Heart left ventricle (tissue), 16 donors: ENCODE results near the gene SLC14A1. TPM values are rescaled to one million over a fixed set of nuclear protein-coding genes. Genes with fewer than 3 reads are reported as not detected.
A peak's percentile ranks its signal among the peaks of the same experiment; 100 is the strongest.

ENCODE experiments used
- ATAC-seq, 4 donors: fragments of 200-7000 bp; cut with Tn5 transposase; one replicate each; pipeline ENCODE4 v1.9.1; 2020 to 2022; ENCODE audit warnings: moderate library complexity in 4 of 4, mild to moderate bottlenecking in 3 of 4, moderate number of reproducible peaks in 1 of 4
- DNase-seq, 5 donors: peaks; one replicate each; pipeline ENCODE4 v3.0.0-alpha.2; 2020
- H3K27ac ChIP-seq, 12 donors: fragments of 200-600 bp; sonication (generic) in 4 of 12; one replicate each; pipeline versions ENCODE4 v1.5.0 to v1.8.0; 2016 to 2022; ENCODE audit warnings: mild to moderate bottlenecking in 2 of 12
- H3K27me3 ChIP-seq, 9 donors: fragments of 200-600 bp; sonication (generic) in 2 of 9; one replicate each; pipeline versions ENCODE4 v1.5.1 to v1.8.0; 2016 to 2022; ENCODE audit warnings: mild to moderate bottlenecking in 3 of 9
- H3K36me3 ChIP-seq, 9 donors: fragments of 200-600 bp; sonication (generic) in 2 of 9; one replicate each; pipeline versions ENCODE4 v1.5.0 to v1.8.0; 2018 to 2022; ENCODE audit warnings: mild to moderate bottlenecking in 2 of 9
- H3K4me1 ChIP-seq, 12 donors: fragments of 200-600 bp; sonication (generic) in 4 of 12; one replicate each; pipeline versions ENCODE4 v1.5.0 to v1.8.0; 2016 to 2022; ENCODE audit warnings: mild to moderate bottlenecking in 3 of 12
- H3K4me3 ChIP-seq, 12 donors: fragments of 200-600 bp; sonication (generic) in 4 of 12; one replicate each; pipeline versions ENCODE4 v1.5.0 to v1.8.0; 2017 to 2022; ENCODE audit warnings: mild to moderate bottlenecking in 9 of 12, moderate library complexity in 4 of 12
- H3K9me3 ChIP-seq, 12 donors: fragments of 200-600 bp; sonication (generic) in 4 of 12; one replicate each; pipeline versions ENCODE4 v1.5.0 to v1.8.0; 2016 to 2022; ENCODE audit warnings: mild to moderate bottlenecking in 1 of 12
- CTCF ChIP-seq, 12 donors: fragments of 200-600 bp; sonication (generic) in 4 of 12; IDR thresholded peaks; one replicate each; pipeline versions ENCODE4 v1.5.0 to v1.8.0; 2018 to 2022; ENCODE audit warnings: antibody characterized with exemption in 12 of 12, mild to moderate bottlenecking in 5 of 12
- POLR2A ChIP-seq, 2 donors: fragments of 450-650 bp; IDR thresholded peaks; one replicate each; pipeline ENCODE4 v1.6.1; 2017; ENCODE audit warnings: antibody characterized with exemption in 2 of 2, mild to moderate bottlenecking in 2 of 2, moderate library complexity in 2 of 2
- WGBS, 4 donors: extraction: QIAGEN DNeasy Blood & Tissue Kit in 2 of 4; methylation state at CpG; one replicate each; pipeline versions ENCODE4 v1.1.5 to v1.1.7; 2013 to 2018; 5-methylcytosine and 5-hydroxymethylcytosine counted together
- intact Hi-C, 10 donors: fragments of 100-400 bp; cut with DNase I; formaldehyde crosslinking; loops; one replicate each; pipeline versions ENCODE4 v1.11.1 to v1.14.2; 2022
- polyA plus RNA-seq, 2 donors: library from polyadenylated mRNA; stranded (reverse); fragments of 200-250 nt; gene quantifications; one replicate each; pipeline ENCODE4 v1.2.3, GENCODE V29; 2013
- total RNA-seq, 9 donors: library from RNA; depleted of rRNA in 2 of 9; stranded (reverse); fragments of >200 nt in 2 of 9; fragmentation: NEBNext Ultra II Directional in 3 of 9; extraction: Animal tissue kit (Norgen Biotek cat#: 25700) in 3 of 9; gene quantifications; one replicate each; pipeline versions ENCODE4 v1.1.0 to v1.2.4, GENCODE V29; 2016 to 2023
- donor health status: ischemic (EF 13 %, LVEDD 7.1; RV severe dilation, severe dysfunction).
- donor health status: healthy with polysubstance abuse.
- donor health status: DM: no; HTN: yes; CAD: no.
- donor health status: DM: no; HTN: no; CAD: no.
- donor health status: ischemic (EF 25% LVEDD 6.9; RV normal size, moderate dysfunction).
- donor health status: ischemic (EF 25% LVEDD 5.7; RV mildly dilated, moderate dysfunction).
- donor health status: healthy.
- donor health status: DM: yes; HTN: yes; CAD: no.
- donor health status: ischemic (EF 35%, LVEDD 5.7; RV mildly dilated, moderate dysfunction).
- donor health status: nonischemic (EF 11% LVEDD 7.7; RV severe dilation, severe dysfunction).
- donor health status: DM: yes; HTN: yes; CAD: no.
- donor health status: PGD.
- donor health status: ischemic (EF 29% LVEDD 5.4; RV normal size, mild dysfunction).
- donor health status: nonischemic (EF 23%, LVEDD 6.1; RV moderate dilation, normal function).

Gene SLC14A1
- total and polyA plus RNA-seq, 11 donors, result 7.1 to 50.1 (median 17.1) TPM

- Histone ChIP-seq H3K27me3 (peaks cover 0 to 6% (median 0%) of the 10 kb centered on the region in 9 donors), H3K4me1 (peaks cover 0 to 27% (median 0%) of the 10 kb centered on the region in 12 donors), H3K36me3 (no peaks in the 10 kb centered on the region), H3K9me3 (peaks cover 0 to 1% (median 0%) of the 10 kb centered on the region in 12 donors), H3K4me3 (no peak overlapping the region), H3K27ac (no peak overlapping the region)
- ATAC-seq (no peak), DNase-seq (no peak)
- TF ChIP-seq POLR2A (IDR thresholded peaks at IDR 0.05), result no peak
- TF ChIP-seq CTCF (IDR thresholded peaks at IDR 0.05), result no peak
- intact Hi-C loops, result loop anchor here in 3 of 10 donors (5.0 to 10.0 kb wide), 4 partner anchors 146 to 376 kb away; no protein-coding TSS in a partner anchor
- 79 to 81% (median 79%) methylated on average over 4 of the region's 4 CpGs for WGBS, 4 donors
These were observed 35.1 kb upstream of the SLC14A1 start for GRCh38 chr18:45688833-45689232.

DNA sequence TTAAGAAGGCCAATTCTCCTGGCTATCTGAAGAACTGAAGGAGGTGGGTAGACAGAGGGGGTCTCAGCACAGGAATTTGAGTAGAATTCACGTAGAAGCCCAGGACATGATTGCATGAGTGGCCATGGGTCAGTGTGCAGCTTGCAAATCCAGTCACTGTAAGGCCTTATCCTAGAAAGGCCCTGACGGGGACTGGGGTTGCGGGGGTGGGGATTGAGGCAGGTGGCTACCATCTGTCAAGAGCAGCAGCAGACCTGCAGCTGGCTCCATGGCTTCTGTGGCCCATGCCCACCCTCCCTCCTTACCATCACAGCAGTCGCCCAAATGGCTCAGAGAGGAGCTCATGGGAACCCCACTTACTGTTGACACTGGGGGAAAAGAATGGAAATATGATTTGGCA lies 34.6 kb upstream of the SLC14A1 start:
- no peak for ATAC-seq
- H3K36me3 ChIP-seq, result no peaks in the 10 kb centered on the region
- intact Hi-C loops, result loop anchor here in 3 of 10 donors (5.0 to 10.0 kb wide), 4 partner anchors 145 to 375 kb away; no protein-coding TSS in a partner anchor
- no peak overlapping the region for H3K4me3 ChIP-seq
- peaks cover 0 to 27% (median 0%) of the 10 kb centered on the region in 12 donors for H3K4me1 ChIP-seq
- peaks cover 0 to 6% (median 0%) of the 10 kb centered on the region in 9 donors for H3K27me3 ChIP-seq
- no peak overlapping the region for H3K27ac ChIP-seq
- peaks cover 0 to 2% (median 0%) of the 10 kb centered on the region in 12 donors for H3K9me3 ChIP-seq
- DNase-seq, result no peak
- TF ChIP-seq CTCF (IDR thresholded peaks at IDR 0.05) (no peak), POLR2A (IDR thresholded peaks at IDR 0.05) (no peak)
- WGBS, 4 donors, result 72 to 80% (median 80%) methylated on average over 4 of the region's 4 CpGs

GRCh38 chr18:45690975-45691815 lies 32.8 kb upstream of the SLC14A1 start:
- peaks cover 0 to 27% (median 0%) of the 10 kb centered on the region in 12 donors for H3K4me1 ChIP-seq
- 13 to 20% (median 15%) methylated on average over 11 to 12 of the region's 12 CpGs for WGBS, 4 donors
- intact Hi-C loops, result loop anchor here (1.0 to 10.0 kb wide), 13 partner anchors 24 to 381 kb away; partner anchors contain the start of gene PSTPIP2 (in 4 of the 10)
- DNase-seq (peak; percentile 67 to 84 (median 74)), ATAC-seq (peak in 3 of 4 donors; percentile 88 to 92 (median 90))
- peak; percentile 76 to 88 (median 82) for TF ChIP-seq CTCF (IDR thresholded peaks at IDR 0.05)
- TF ChIP-seq POLR2A (IDR thresholded peaks at IDR 0.05), result no peak
- H3K27me3 ChIP-seq, result peaks cover 0 to 6% (median 0%) of the 10 kb centered on the region in 9 donors
- H3K27ac ChIP-seq, result no peak overlapping the region
- H3K36me3 ChIP-seq, result no peaks in the 10 kb centered on the region
- peaks cover 0 to 2% (median 0%) of the 10 kb centered on the region in 12 donors for H3K9me3 ChIP-seq
- H3K4me3 ChIP-seq, result no peak overlapping the region

GRCh38 chr18:45691816-45692179 lies 32.2 kb upstream of the SLC14A1 start:
- no peak for DNase-seq
- TF ChIP-seq POLR2A (IDR thresholded peaks at IDR 0.05) (no peak), CTCF (IDR thresholded peaks at IDR 0.05) (no peak)

More at GRCh38 chr18:45691816-45692179, 32.2 kb upstream of the SLC14A1 start:
- WGBS, 4 donors, result 75 to 93% (median 82%) methylated on average over 3 to 7 of the region's 7 CpGs
- Histone ChIP-seq H3K36me3 (no peaks in the 10 kb centered on the region), H3K4me3 (no peak overlapping the region), H3K27ac (no peak overlapping the region), H3K4me1 (peaks cover 0 to 27% (median 0%) of the 10 kb centered on the region in 12 donors), H3K9me3 (peaks cover 0 to 2% (median 0%) of the 10 kb centered on the region in 12 donors), H3K27me3 (peaks cover 0 to 6% (median 0%) of the 10 kb centered on the region in 9 donors)
- intact Hi-C loops, result loop anchor here (1.0 to 10.0 kb wide), 13 partner anchors 25 to 381 kb away; partner anchors contain the start of gene PSTPIP2 (in 4 of the 10)
- ATAC-seq, result no peak
